Measurements from ENCODE around the gene RFC2. TPM values are rescaled to one million over a fixed set of nuclear protein-coding genes. Genes with fewer than 3 reads are reported as not detected.

The RFC2 gene
- polyA plus RNA-seq, 1 experiment, result 11.3 TPM

GRCh38 chr7:74294191-74294998 lies 40.2 kb upstream of the RFC2 start:
- ChIA-PET CTCF (interaction anchor here (0.6 to 1.5 kb wide), 3 partner anchors 50 to 107 kb away, joined by 3 read pairs; no protein-coding TSS in a partner anchor), POLR2A (interaction anchor here (1.0 kb wide), 1 partner anchor 22 kb away, joined by 3 read pairs; no protein-coding TSS in a partner anchor)
- no peak overlapping the region for H3K27ac ChIP-seq (ENCODE audit: low read depth, low read length)

GRCh38 chr7:74293577-74293908 lies 39.3 kb upstream of the RFC2 start:
- CTCF ChIA-PET, result no interaction called here

More at GRCh38 chr7:74294191-74294998, 40.2 kb upstream of the RFC2 start:
- Histone ChIP-seq H3K4me3 (ENCODE audit: low read depth, low read length) (no peak overlapping the region; the same call in 1 of the 2 replicates), H3K9me3 (ENCODE audit: control insufficient read depth, insufficient read depth, low read length) (no peaks in the 10 kb centered on the region; the same call in none of the 2 replicates), H3K27me3 (ENCODE audit: control insufficient read depth, insufficient read depth, low read length) (no peaks in the 10 kb centered on the region)
- TF ChIP-seq CTCF (IDR thresholded peaks at IDR 0.05; ENCODE audit: low read depth, low read length), result no peak
- no peak for DNase-seq (ENCODE audit: low read depth, low spot score)

GRCh38 chr7:74292757-74293576 lies 38.8 kb upstream of the RFC2 start:
- no peak overlapping the region for H3K4me3 ChIP-seq (ENCODE audit: low read depth, low read length)
- DNase-seq (ENCODE audit: low read depth, low spot score), result no peak
- no peaks in the 10 kb centered on the region; the same call in none of the 2 replicates for H3K9me3 ChIP-seq (ENCODE audit: control insufficient read depth, insufficient read depth, low read length)
- ChIA-PET POLR2A (no interaction called here), CTCF (interaction anchor here (0.8 to 0.9 kb wide), 2 partner anchors 86 to 101 kb away, joined by 3 to 5 read pairs; no protein-coding TSS in a partner anchor)
- no peaks in the 10 kb centered on the region for H3K27me3 ChIP-seq (ENCODE audit: control insufficient read depth, insufficient read depth, low read length)
- no peak for TF ChIP-seq CTCF (IDR thresholded peaks at IDR 0.05; ENCODE audit: low read depth, low read length)
- H3K27ac ChIP-seq (ENCODE audit: low read depth, low read length), result no peak overlapping the region

More at GRCh38 chr7:74293577-74293908, 39.3 kb upstream of the RFC2 start:
- H3K4me3 ChIP-seq (ENCODE audit: low read depth, low read length), result no peak overlapping the region
- TF ChIP-seq CTCF (IDR thresholded peaks at IDR 0.05; ENCODE audit: low read depth, low read length), result no peak
- POLR2A ChIA-PET, result no interaction called here
- H3K27me3 ChIP-seq (ENCODE audit: control insufficient read depth, insufficient read depth, low read length), result no peaks in the 10 kb centered on the region
- no peaks in the 10 kb centered on the region; the same call in none of the 2 replicates for H3K9me3 ChIP-seq (ENCODE audit: control insufficient read depth, insufficient read depth, low read length)
- no peak overlapping the region for H3K27ac ChIP-seq (ENCODE audit: low read depth, low read length)
- DNase-seq (ENCODE audit: low read depth, low spot score), result no peak

- Histone ChIP-seq H3K27ac (ENCODE audit: low read depth, low read length) (no peak overlapping the region), H3K27me3 (ENCODE audit: control insufficient read depth, insufficient read depth, low read length) (no peaks in the 10 kb centered on the region), H3K9me3 (ENCODE audit: control insufficient read depth, insufficient read depth, low read length) (no peaks in the 10 kb centered on the region; the same call in 1 of the 2 replicates), H3K4me3 (ENCODE audit: low read depth, low read length) (peak overlapping the region; percentile 87)
- CTCF ChIA-PET, result interaction anchor here (1.5 kb wide), 1 partner anchor 109 kb away, joined by 6 read pairs; no protein-coding TSS in a partner anchor
- no peak for TF ChIP-seq CTCF (IDR thresholded peaks at IDR 0.05; ENCODE audit: low read depth, low read length)
- POLR2A ChIA-PET, result no interaction called here
- DNase-seq (ENCODE audit: low read depth, low spot score), result no peak
These were observed 37.3 kb upstream of the RFC2 start for GRCh38 chr7:74291535-74291934.
